Effector memory CD4-positive, alpha-beta T cell (primary cell): ENCODE results near the gene SLC35A5.
"Not testable (repeated sequence)": the region's sequence is repeated elsewhere in the genome, so short reads cannot be mapped to it uniquely, and the experiment has no call there.

Experiments
- DNase-seq, 3 donors: peaks; one replicate each; pipeline ENCODE4 v3.0.0-alpha.2; 2020
- H3K27ac ChIP-seq: 2 replicates; pipeline ENCODE4 v1.7.0; 2013; ENCODE audit warnings: mild to moderate bottlenecking, low read length, moderate library complexity; ENCODE audit not compliant: insufficient read depth, poor library complexity, severe bottlenecking
- H3K27me3 ChIP-seq: replicated peaks from 2 replicates; pipeline ENCODE4 v1.7.0; 2013; ENCODE audit warnings: mild to moderate bottlenecking, low read length; ENCODE audit not compliant: insufficient read depth, control insufficient read depth, poor library complexity, severe bottlenecking
- H3K36me3 ChIP-seq: 2 replicates; pipeline ENCODE4 v1.7.0; 2013; ENCODE audit warnings: mild to moderate bottlenecking, low read length, moderate library complexity; ENCODE audit not compliant: control insufficient read depth, insufficient read depth
- H3K4me1 ChIP-seq: 2 replicates; pipeline ENCODE4 v1.7.0; 2013; ENCODE audit warnings: low read length, mild to moderate bottlenecking; ENCODE audit not compliant: control insufficient read depth, insufficient read depth, poor library complexity, severe bottlenecking
- H3K4me3 ChIP-seq: 2 replicates; pipeline ENCODE4 v1.7.0; 2013; ENCODE audit warnings: low read length, low read depth, mild to moderate bottlenecking; ENCODE audit not compliant: insufficient read depth, poor library complexity, severe bottlenecking
- H3K9me3 ChIP-seq: 2 replicates; pipeline ENCODE4 v1.7.0; 2013; ENCODE audit warnings: mild to moderate bottlenecking, low read length, moderate library complexity; ENCODE audit not compliant: control insufficient read depth
- total RNA-seq, 3 donors: gene quantifications; one replicate each; lab custom pipeline; 2026; lab: John Stamatoyannopoulos, UW

Gene SLC35A5, protein sequence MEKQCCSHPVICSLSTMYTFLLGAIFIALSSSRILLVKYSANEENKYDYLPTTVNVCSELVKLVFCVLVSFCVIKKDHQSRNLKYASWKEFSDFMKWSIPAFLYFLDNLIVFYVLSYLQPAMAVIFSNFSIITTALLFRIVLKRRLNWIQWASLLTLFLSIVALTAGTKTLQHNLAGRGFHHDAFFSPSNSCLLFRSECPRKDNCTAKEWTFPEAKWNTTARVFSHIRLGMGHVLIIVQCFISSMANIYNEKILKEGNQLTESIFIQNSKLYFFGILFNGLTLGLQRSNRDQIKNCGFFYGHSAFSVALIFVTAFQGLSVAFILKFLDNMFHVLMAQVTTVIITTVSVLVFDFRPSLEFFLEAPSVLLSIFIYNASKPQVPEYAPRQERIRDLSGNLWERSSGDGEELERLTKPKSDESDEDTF
- total RNA-seq: 16.1 to 17.2 (median 16.4) reads per million in 3 donors

DNA sequence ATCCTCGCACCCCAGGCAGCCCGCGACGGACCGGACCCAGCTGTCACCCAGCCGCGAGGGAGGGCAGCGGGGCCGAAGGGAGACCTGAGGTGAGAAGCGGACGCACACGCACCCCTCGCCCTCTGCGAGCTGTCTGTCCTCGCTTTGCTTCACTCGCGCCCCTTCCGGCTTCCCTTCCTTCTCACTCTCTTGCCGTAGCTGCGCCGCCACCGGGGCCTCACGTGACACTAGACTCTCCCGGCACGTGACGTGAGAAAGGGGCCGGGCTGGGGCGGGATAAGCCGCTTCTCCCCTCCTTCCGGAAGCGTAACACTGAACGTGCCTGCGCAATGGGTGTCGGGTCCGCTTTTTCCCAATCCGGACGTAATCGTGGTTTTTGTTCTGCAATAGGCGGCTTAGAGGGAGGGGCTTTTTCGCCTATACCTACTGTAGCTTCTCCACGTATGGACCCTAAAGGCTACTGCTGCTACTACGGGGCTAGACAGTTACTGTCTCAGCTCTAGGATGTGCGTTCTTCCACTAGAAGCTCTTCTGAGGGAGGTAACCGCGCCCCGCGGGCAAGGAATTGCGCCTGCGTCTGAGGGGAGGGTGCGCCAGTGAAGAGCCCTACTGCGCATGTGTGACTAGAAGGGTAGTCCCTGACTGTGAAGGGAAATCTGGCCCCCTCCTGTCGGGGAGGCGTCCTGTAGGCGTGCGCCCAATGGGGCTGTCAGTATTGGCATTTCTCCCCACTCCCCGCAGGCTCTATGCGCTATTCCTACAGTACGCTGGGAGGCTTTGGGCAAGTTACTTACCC is at the start of gene SLC35A5, which contains the start of gene ATG3:
SLC35A5 (plus strand) TSS at position 312 of the 796 bp plus-strand sequence. CDS start 1,359 bp downstream, outside the sequence.
ATG3 (minus strand) TSS at position 229 of the 796 bp plus-strand sequence. CDS start 434 bp downstream, outside the sequence.
- Histone ChIP-seq H3K27ac (peak within 1 kb of the TSS; percentile 98), H3K36me3 (no peaks in the 10 kb centered on the region), H3K4me1 (peaks cover 16% of the 10 kb centered on the region), H3K9me3 (no peaks in the 10 kb centered on the region), H3K4me3 (peak within 1 kb of the TSS; percentile 85), H3K27me3 (no peaks in the 10 kb centered on the region)
- peak; percentile 98 for DNase-seq

DNA sequence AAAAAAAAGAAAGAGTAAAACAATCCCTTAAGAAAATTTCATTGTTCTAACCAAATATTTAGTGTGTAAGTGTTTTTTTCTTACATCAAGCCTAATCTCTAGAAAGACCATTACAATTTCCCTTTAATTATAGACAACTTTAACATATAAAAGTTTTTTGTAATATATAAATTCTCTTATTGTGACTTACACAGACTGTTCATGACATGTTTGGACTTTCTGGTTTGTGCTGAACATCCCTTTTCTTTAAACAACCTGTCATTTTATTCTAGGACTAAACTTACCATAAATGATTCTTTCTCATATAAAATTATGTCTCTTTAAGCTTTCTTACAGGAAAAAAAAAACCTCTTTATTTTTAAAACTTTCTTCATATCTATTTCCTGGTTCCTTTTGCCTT is 49.5 kb upstream of the SLC35A5 start:
- no peaks in the 10 kb centered on the region for H3K4me1 ChIP-seq
- no peaks in the 10 kb centered on the region for H3K27me3 ChIP-seq
- no peak overlapping the region for H3K27ac ChIP-seq
- H3K36me3 ChIP-seq: no peaks in the 10 kb centered on the region
- DNase-seq: no peak
- no peaks in the 10 kb centered on the region for H3K9me3 ChIP-seq
- no peak overlapping the region for H3K4me3 ChIP-seq

DNA sequence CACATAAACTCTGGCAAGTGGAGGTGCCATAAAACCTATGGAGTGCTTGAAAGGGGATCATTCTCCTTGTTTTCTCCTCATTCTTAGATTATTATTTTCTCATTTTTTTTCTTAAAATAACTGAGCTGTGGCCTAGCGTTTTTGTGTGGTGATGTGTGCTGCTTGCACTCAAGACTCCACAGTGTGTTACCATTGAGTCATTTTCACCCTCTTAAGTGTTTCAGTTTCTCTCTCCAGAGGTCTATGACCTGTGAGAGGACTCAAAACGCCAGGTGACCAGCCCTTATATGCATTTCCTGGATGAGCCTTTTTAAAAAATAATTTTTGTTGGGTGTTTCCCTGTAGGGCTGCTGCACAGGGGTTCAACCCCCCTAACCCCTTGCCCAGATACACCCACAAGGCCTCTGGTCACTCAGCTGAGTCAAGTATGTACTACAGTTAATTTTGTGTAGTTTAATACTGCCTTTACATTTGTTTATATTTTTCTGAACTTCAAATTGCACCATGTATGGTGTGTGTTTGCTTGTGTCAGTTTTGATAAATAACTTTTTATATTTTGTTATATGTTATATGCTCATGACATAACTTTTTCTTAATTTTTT is 47.2 kb upstream of the SLC35A5 start:
- no peaks in the 10 kb centered on the region for H3K36me3 ChIP-seq
- no peak overlapping the region for H3K4me3 ChIP-seq
- H3K27ac ChIP-seq: no peak overlapping the region
- no peaks in the 10 kb centered on the region for H3K4me1 ChIP-seq
- no peaks in the 10 kb centered on the region for H3K27me3 ChIP-seq
- H3K9me3 ChIP-seq: no peaks in the 10 kb centered on the region
- DNase-seq: no peak

DNA sequence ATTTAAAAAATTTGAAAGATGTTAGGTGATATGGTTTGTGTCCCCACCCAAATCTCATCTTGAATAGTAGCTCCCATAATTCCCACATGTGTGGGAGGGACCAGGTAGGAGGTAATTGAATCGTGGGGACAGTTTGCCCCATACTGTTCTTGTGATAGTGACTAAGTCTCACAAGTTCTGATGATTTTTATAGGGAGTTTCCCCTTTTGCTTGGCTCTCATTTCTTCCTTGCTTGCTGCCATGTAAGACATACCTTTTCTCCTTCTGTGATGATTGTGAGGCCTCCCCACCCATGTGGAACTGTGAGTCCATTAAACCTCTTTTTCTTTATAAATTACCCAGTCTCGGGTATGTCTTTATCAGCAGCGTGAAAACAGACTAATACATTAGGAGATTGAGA is 42.9 kb upstream of the SLC35A5 start:
- DNase-seq, H3K4me3 ChIP-seq, H3K27ac ChIP-seq, H3K4me1 ChIP-seq, H3K27me3 ChIP-seq, H3K9me3 ChIP-seq, H3K36me3 ChIP-seq: not testable (repeated sequence)

DNA sequence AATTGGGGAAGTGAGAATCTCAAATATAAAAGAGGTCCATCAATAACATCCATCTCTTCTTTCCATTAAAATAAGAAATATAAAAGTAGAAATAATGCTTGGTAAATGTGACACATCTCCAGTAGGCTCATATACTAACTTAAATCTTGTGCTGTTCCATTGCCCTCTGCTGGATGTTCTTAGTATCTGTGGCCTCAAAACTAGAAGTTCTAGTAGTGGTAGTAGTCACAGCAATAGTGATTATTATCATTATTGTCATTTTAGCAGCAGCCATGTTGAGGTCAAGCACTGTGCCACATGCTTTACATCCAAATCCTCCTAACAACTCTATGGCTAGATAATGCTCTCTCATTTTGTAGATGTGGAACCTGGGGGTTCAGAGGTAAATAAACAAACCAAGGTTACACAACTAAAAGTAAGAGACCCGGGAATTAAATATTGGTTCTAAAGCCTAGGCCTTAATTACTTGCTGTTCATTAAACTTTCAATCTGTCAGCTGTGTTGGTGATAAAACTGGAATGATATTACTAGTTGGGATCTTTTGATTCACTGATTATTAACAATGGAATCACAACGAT is 42.3 kb upstream of the SLC35A5 start:
- no peaks in the 10 kb centered on the region for H3K36me3 ChIP-seq
- H3K27ac ChIP-seq: no peak overlapping the region
- no peaks in the 10 kb centered on the region for H3K9me3 ChIP-seq
- no peaks in the 10 kb centered on the region for H3K4me1 ChIP-seq
- H3K4me3 ChIP-seq: no peak overlapping the region
- no peak for DNase-seq
- H3K27me3 ChIP-seq: no peaks in the 10 kb centered on the region

DNA sequence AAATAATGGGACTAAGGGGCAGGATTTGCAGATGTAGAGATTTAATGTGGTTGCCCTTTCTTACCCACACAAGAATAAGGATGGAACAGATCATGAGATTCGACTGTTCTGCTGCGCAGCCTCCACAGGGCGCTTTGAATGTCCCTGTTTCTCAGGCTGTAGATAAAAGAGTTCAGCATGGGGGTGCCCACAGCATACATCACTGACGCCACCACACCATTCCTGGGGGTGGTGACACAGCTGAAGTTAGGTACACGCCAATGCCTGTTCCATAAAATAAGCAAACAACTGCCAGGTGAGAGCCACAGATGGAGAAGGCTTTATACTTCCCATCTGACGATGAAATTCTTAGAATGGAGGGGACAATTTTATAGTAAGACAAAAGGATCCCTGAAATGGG is 37.7 kb upstream of the SLC35A5 start:
- H3K27me3 ChIP-seq, H3K9me3 ChIP-seq, H3K4me3 ChIP-seq, DNase-seq, H3K4me1 ChIP-seq, H3K27ac ChIP-seq: not testable (repeated sequence)
- H3K36me3 ChIP-seq: peaks cover 11% of the 10 kb centered on the region

DNA sequence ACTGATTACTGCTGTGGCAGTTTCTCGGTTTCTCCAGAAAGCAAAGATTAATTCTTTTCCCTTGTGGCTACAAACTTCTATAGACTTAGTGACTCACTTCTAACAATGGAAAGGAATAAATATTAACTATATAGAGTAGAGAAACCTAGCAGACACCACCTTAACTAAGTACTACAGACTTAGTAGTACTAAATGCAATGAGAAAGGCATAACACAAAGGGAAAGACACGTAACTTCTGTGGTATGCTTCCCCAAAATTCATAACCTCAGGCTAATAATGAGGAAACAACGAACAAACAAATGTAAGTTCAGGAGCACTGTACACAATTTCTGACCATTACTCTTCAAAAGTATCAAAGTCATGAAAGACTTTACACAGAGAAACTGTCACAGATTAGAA is 31.3 kb upstream of the SLC35A5 start:
- Histone ChIP-seq H3K4me3 (no peak overlapping the region), H3K36me3 (peaks cover 24% of the 10 kb centered on the region), H3K27ac (no peak overlapping the region), H3K27me3 (no peaks in the 10 kb centered on the region), H3K4me1 (no peaks in the 10 kb centered on the region), H3K9me3 (no peaks in the 10 kb centered on the region)
- no peak for DNase-seq

DNA sequence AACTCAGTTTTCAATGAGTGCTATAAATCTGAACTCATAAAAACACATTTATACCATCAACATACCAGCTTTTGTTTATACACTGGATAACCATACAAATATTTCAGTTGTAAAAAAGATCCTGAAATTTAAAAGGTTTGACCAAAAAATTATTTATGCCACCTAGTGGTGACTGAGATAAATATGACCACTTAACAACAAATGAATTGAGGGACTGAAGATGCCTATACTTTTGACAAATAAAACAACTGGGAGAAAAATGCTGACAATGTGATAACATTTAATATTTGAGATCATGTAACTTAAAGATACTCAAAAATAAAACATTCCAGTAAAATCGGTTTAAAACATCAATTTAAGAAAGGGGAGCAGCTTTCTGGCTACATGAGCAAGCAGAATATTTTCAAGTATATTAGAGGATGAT is 30.5 kb upstream of the SLC35A5 start:
- peaks cover 24% of the 10 kb centered on the region for H3K36me3 ChIP-seq
- H3K27me3 ChIP-seq: no peaks in the 10 kb centered on the region
- no peaks in the 10 kb centered on the region for H3K9me3 ChIP-seq
- H3K27ac ChIP-seq: no peak overlapping the region
- DNase-seq: no peak
- no peaks in the 10 kb centered on the region for H3K4me1 ChIP-seq
- no peak overlapping the region for H3K4me3 ChIP-seq

DNA sequence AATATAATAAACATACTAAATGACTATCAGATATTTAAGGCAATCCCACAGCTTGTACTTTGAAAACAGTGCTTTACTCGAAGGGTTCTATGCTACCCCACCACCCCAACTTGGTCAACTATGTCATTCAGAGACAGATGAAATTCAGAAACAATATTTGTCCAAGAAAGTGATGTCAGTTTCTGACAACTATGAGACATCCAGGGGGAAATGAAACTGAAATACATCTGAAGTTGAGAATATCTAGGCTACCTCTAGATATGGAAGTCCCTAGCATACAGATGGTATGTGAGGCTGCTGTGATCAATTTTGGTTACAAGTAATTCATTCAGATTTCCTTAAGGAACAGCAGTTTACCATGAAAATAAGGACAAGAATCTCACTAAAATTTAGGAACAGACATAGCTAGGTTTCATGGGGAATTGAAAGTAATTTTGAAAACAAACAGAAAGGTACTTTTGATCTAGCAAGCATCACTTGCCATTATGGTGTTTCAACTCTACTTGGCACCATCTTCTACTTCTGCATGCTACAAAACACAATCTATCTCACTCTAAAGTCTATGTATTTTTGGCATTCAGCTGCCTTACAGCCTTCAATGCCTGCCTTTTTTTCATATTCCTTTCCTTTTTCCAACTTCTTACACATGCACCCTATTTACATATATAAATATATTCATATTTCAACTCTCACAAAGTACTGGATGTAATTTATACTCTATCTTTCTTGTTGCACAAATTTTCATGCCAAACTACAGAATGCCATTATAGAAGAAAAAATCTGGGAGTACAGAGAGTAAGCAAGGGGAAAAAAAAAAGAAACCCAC is 21.8 kb upstream of the SLC35A5 start:
- Histone ChIP-seq H3K9me3 (no peaks in the 10 kb centered on the region), H3K4me3 (no peak overlapping the region), H3K4me1 (no peaks in the 10 kb centered on the region), H3K27me3 (no peaks in the 10 kb centered on the region), H3K27ac (no peak overlapping the region), H3K36me3 (peaks cover 29% of the 10 kb centered on the region)
- DNase-seq: no peak
